A549 treated with dexamethasone at 1 μM for 4 hours (cell line): Measurements from ENCODE around the gene SRPK2. TPM values are rescaled to one million over a fixed set of nuclear protein-coding genes. Genes with fewer than 3 reads are reported as not detected.

Source experiments
- total RNA-seq: library from RNA; stranded (reverse); fragments of 200-300 nt; extraction: Qiagen RNA extraction; gene quantifications from 5 replicates; pipeline ENCODE4 v1.2.3, GENCODE V29; 2022

SRPK2 gene
- total RNA-seq = 31.4 to 43.6 TPM (median 41.0 TPM) in 5 replicates

DNA sequence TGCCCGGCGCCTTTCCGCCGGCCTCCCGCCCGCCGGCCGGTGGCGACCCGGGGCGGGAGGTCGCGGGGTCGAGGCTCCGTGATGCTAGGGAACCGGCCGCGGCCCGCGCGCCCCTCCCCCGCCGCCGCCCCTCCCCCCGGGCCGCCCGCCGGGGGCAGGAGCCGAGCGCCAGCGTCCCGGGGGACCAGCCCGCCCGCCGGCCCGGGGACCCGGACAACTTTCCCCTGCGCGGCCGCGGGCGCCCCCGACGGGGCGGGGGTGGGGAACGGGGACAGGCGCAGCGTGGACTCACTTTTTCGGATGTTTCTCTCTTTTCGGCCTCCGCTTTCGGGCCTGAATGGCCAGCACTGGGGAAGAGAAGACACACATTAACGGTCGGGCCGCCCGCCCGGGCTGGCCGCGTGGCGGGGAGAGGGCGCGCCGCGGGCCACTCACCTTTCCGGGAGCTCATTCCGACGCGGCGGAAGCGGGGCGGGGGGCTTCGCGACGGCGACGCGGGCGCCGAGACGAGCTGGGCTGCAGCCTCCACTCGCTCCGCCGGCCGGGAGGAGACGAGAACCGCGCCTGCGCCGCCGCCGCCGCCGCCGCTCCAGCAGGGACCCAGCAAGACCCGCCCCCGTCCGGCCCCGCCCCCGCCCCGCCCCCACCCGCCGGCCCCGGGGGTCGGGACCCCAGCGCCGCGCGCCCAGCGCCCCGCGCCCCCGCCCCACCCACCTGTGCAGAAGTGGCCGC is at the start of gene SRPK2:
Gene SRPK2 (minus strand): TSS at position 566 of the 732 bp plus-strand sequence.

Other genes starting within 250 kb of the SRPK2 start
- 25.4 to 30.8 TPM (median 28.2 TPM) in 5 replicates for gene PUS7, start 133.3 kb upstream of the SRPK2 start, total RNA-seq
- 12.6 to 15.6 TPM (median 14.5 TPM) in 5 replicates for gene RINT1, start 143.3 kb upstream of the SRPK2 start, total RNA-seq
- gene EFCAB10, start 192.6 kb upstream of the SRPK2 start, total RNA-seq = 2.4 to 3.4 TPM (median 2.8 TPM) in 5 replicates